ENCODE data around the gene SLC28A1.

Gene SLC28A1

DNA sequence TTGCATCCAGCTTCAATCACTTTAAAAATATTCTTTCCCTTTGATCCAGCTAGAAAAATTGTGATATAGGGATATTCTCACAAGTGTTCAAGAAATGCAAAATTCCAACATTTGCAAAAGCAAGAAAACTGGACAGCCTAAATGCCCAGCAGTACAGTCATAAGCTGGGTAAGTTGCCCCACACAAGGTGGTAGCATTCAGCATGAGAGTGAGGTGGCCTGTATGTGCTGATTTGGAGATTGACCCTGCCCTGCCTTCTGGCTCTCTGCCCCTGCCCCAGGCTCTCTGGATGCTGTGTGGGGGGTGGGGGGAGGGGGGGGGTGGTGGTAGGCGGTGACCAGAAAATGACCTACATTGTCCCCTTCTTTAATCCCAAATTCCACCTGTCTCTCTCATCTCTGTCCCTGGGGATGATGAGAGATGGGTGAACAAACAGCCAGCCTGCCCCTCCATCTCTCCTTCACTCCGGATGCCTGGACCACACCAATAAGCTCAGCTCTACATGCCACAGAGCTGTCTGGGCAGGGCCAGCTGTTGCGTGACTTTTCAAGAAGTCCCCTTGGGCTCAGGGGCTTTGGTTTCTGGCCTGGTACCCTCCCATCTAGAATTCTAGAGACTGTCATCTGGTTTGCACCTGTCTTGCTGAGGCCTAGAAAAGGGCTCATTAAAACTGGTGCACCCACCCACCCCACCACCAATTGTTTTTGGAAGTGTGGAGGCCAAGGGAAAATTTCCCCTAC is 42.2 kb downstream of the SLC28A1 start:
- FAIRE-seq: no peak
- DNase-seq (ENCODE audit: extremely low spot score, insufficient read length, low read depth): no peak

DNA sequence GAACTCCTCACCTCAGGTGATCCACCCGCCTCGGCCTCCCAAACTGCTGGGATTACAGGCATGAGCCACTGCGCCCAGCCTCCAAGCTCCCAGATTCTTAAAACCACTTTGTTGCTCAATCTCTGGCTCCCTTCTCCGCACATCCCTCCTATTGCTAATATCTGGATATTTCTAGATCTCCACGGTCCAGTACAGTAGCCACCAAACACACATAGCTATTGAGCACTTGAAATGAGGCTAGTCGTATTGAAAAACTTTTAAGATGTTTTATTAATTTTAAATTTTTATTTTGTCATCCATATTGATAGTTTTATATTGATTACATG is 44.3 kb downstream of the SLC28A1 start:
- DNase-seq (ENCODE audit: extremely low spot score, insufficient read length, low read depth) (no peak), FAIRE-seq (no peak)

DNA sequence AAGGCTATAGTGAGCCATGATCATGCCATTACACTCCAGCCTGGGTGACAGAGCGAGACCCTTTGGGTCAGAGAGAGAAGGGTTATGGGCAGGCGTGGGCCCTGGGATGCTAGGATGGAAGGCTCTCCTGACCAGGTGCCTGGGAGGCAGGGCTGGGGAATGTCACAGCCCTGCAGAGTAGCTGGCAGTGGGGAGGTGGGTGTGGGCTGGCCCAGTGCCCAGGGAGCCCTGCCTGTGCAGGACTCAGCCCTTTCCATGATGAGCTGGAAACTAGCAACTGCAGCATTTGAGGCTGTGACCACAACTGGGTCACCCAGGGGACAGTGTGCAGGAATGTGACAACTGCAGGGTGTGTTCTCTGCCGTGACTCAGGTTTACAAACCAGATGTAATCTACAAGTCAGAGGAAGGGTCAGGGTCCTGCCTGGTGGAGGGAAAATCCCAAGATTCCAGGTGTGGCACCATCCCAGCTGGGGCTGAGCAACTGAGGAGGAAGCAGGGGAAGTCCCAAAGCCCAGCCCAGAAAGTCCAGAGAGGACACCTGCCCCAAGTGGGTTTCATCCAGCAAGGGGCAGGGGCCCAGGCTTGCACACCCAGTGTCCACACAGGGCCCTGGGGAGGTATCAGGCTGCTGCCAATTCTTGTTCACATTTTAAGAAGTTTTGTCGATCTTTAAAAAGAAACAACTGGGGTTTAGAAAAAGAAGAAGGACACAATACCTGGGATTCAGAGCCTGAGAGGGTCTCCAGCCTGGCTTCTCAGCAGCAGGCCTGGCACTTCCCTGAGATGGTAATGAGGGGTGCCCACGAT is 45.5 kb downstream of the SLC28A1 start:
- DNase-seq (ENCODE audit: extremely low spot score, insufficient read length, low read depth) (no peak), FAIRE-seq (no peak)

DNA sequence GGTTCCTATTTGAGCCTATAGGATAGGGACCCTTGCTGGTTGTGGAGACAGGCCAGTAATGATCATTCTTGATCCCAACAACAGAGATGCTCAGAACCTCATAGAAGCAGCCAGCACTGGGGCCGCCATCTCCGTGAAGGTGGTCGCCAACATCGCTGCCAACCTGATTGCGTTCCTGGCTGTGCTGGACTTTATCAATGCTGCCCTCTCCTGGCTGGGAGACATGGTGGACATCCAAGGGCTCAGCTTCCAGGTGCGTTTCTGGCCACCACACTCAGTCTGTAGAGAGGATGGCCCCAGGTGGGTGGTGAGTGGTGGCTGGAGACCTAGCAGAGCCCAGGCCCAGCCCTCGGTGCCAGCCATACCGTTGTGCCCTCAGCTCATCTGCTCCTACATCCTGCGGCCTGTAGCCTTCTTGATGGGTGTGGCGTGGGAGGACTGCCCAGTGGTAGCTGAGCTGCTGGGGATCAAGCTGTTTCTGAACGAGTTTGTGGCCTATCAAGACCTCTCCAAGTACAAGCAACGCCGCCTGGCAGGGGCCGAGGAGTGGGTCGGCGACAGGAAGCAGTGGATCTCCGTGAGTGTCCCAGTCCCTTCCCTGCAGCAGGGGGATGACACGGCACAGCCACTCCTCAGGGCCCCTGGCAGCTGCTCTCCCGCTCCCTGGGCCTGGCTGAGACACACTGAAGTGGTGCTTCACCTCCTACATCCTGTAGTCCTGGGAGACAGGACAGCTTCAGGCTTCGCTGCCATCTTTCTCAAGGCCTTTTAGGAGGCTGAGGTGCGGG is 50.7 kb downstream of the SLC28A1 start:
- no peak for FAIRE-seq
- DNase-seq (ENCODE audit: extremely low spot score, insufficient read length, low read depth): no peak

DNA sequence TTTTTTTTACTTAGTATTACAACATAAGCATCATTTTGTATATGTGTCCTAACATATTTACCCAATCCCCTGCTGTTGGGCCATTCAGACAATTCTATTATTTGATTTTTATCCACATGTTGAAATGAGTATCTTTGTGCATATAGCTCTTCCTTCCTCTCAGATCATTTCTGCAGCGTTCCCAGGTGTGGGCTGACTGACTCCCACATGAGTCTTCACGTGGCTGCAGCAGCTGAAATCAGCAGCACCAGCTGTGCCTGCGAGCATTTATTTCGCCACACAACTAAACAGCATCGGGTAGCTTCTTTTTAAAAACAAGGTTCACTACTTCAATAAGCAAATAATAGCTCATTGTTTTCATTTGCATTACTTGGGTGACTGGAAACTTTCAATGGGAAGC is 52.7 kb downstream of the SLC28A1 start:
- no peak for FAIRE-seq
- DNase-seq (ENCODE audit: extremely low spot score, insufficient read length, low read depth): no peak

GRCh38 chr15:84938726-84939125 is 54.3 kb downstream of the SLC28A1 start:
- DNase-seq (ENCODE audit: extremely low spot score, insufficient read length, low read depth): no peak
- FAIRE-seq: no peak

DNA sequence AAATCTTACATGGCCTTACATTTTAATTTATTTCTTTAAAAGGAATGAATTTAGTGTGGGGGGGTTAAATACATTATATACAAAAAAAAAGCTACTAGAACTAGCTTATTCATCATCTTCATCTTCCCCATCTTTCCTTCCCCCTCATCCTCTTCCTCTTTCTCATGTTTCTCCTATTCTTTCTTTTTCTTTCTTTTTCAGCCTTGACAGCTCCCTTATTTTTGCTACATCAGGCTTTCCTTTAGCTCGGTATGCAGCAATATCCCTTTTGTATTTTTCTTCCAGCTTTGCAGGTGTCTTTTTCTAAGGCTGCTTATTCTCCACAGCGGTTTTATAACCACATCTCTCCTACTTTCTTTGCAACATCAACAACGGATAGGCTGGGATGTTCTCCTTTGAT is 55.9 kb downstream of the SLC28A1 start:
- DNase-seq (ENCODE audit: extremely low spot score, insufficient read length, low read depth): no peak
- no peak for FAIRE-seq

- DNase-seq (ENCODE audit: extremely low spot score, insufficient read length, low read depth): no peak
- no peak for FAIRE-seq
Measured at GRCh38 chr15:84942456-84942855, 58.0 kb downstream of the SLC28A1 start.

- no peak for DNase-seq (ENCODE audit: extremely low spot score, insufficient read length, low read depth)
- no peak for FAIRE-seq
Measured at GRCh38 chr15:84944311-84944710, 59.8 kb downstream of the SLC28A1 start.

DNA sequence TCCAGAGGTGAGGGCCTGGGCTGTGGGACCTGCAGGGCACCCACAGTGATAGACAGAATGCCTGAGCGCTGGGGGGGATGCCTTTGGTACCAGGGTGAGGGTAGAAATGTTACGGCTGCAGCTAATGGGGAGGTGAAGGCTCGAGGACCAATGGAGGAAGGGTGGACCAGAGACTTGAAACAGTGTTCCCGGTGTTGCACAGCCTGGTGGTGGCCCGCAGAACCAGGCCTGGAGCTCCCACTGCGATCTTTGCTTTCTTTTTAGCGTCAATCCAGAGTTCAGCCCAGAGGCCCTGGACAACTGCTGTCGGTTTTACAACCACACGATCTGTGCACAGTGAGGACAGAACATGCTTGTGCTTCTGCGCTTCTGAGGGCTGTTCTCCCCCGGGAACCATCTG is 60.4 kb downstream of the SLC28A1 start:
- DNase-seq (ENCODE audit: extremely low spot score, insufficient read length, low read depth) (no peak), FAIRE-seq (no peak)

GRCh38 chr15:84946772-84947489 is 62.5 kb downstream of the SLC28A1 start:
- FAIRE-seq (no peak), DNase-seq (ENCODE audit: extremely low spot score, insufficient read length, low read depth) (no peak)

DNA sequence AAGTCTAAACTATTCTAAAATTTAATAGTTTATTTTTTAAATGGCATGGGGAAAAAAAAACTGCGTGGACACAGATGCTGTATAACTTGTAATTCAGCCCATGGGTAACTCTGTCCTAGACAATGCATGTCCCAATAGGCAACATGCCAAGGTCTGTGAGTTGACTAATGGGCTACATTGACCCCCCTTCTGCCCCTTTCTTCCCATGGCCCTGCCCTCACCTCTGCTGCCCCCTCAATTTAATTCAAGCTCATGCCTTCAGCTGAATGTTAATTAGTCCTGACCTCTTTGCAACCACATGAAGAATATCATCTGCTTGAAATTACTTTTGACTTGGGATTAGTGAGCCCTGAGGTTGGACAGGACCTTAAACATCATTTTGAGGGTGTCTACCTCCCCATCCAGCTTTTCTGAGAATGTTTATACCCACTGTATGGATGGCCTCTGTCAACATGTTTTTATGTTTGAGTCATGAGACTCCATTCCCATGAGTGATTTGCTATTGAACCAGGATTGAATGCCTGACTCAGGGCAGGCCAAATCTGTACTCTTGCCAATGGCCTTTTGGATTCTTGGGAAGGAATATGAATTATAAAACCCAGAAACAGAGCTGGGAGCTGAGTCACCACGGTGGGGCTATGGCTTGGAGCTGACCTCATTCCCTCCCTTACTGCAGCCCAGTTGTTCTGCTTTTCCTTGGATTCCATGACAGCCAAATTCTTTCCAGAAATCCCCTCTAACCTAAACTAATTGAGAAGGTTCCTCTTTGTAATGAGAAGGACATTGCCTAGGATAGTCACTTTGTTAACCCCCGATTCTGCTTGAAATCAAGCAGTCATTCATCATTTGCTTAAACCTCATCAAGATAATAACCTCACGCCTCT is 63.7 kb downstream of the SLC28A1 start:
- DNase-seq (ENCODE audit: extremely low spot score, insufficient read length, low read depth) (no peak), FAIRE-seq (no peak)

DNA sequence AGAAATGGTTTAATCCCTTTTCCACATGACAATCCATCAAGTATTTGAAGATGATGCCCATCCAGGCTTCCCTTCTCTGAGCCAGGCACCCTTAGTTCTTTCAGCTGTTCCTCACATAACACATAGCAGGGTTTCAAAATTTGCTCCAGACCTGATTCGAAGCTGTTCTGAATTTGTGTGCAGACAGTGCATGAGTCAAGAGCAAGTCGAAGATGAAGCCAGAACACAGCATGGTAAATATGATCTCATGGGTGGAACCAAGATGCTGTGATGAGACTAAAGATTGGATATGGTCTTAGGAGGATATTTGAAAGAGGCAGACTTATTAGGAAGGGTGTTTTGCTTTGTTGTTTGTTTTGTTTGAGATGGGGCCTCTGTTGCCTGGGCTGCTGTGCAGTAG is 64.6 kb downstream of the SLC28A1 start:
- no peak for FAIRE-seq
- DNase-seq (ENCODE audit: extremely low spot score, insufficient read length, low read depth): no peak

DNA sequence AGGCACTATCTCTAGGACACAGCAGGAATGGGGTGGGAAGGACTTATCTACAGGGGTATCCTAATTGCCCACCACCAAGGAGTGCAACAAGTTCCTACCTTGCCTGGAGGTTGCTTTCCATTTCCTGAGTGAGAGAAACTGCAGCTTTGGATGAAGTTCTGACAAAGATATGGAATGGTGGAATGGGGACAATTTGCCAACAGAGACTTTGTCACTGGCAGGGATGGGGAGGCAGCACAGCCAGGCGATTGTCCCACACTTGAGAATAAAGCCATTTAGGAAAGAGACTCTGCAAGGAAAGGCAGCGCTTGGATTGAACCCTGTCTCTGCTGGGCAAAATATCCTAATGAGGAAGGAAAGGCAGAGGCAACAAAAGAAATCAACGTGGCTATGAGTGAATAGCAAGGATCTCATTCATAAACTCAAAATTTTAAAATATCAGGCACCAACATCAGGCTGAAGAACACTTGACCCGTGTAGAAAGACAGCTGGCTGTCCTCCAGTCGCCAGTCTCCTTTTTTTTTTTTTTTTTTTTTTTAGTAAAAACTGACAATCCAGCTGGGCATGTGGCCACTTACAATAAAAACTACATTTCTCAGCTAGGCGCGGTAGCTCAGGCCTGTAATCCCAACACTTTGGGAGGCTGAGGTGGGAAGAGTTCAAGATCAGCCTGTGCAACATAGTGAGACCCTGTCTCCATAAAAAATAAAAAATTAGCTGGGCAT is 65.5 kb downstream of the SLC28A1 start:
- DNase-seq (ENCODE audit: extremely low spot score, insufficient read length, low read depth): no peak
- no peak for FAIRE-seq

DNA sequence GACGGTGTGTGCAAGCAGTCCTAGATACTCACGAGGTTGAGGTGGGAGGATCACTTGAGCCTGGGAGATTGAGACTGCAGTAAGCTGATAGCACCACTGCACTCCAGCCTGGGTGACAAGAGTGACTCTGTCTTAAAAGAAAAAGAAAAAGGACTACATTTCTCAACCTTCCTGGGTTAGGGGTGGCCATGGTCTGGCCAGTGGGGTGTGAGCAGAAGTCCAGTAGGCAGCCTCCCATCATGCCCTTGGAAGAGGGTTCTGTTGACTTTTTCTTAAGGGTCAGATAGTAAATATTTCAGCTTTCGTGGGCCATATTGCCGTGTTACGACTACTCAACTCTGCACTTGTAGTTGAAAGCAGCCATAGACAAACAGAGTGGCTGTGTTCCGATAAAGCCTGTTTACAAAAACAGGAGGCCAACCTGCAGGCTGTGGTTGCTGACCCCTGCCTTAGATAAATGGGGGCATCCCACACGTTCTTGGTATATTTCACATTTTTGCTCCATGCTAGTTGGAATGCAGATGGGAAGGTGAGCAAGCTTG is 66.2 kb downstream of the SLC28A1 start:
- DNase-seq (ENCODE audit: extremely low spot score, insufficient read length, low read depth): no peak
- FAIRE-seq: no peak

GRCh38 chr15:84951736-84952135 is 67.3 kb downstream of the SLC28A1 start:
- DNase-seq (ENCODE audit: extremely low spot score, insufficient read length, low read depth) (no peak), FAIRE-seq (no peak)

DNA sequence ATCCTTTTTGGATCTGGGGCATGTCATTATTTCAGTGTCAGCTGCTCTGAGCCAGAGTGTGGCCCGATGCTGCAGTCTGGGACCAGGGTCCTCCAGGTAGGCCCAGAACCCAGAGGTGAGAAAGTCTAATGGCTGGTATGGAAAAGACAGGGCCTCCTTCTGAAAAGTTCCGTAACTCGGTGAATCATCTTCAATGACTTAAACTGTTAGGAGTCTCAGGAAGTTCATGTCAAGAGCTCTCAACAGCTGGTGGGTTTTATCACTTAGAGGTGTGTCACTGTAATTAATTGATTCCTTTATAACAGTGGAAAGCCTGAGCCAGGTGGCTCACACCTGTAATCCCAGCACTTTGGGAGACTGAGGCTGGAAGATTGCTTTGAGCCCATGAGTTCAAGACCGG is 68.7 kb downstream of the SLC28A1 start:
- FAIRE-seq: no peak

GRCh38 chr15:84953726-84954125 is 69.3 kb downstream of the SLC28A1 start:
- no peak for DNase-seq (ENCODE audit: extremely low spot score, insufficient read length, low read depth)
- FAIRE-seq: no peak

More for the DNA sequence above, 68.7 kb downstream of the SLC28A1 start:
- no peak for DNase-seq (ENCODE audit: extremely low spot score, insufficient read length, low read depth)
